Measurements from ENCODE around the gene PEX5L.

- TF ChIP-seq USF2 (IDR thresholded peaks at IDR 0.05; ENCODE audit: borderline replicate concordance, low read depth, low read length) (no peak), CTCF (IDR thresholded peaks at IDR 0.05) (no peak), SIN3A (IDR thresholded peaks at IDR 0.05; ENCODE audit: borderline replicate concordance, low read depth, low read length) (no peak), TAF1 (IDR thresholded peaks at IDR 0.05; ENCODE audit: borderline replicate concordance, low read depth, low read length) (no peak), NFIC (IDR thresholded peaks at IDR 0.05; ENCODE audit: borderline replicate concordance) (no peak)
Measured at GRCh38 chr3:179955809-179956208, 80.9 kb downstream of the PEX5L start.

Data from SK-N-SH (cell line).